Tibial artery (tissue), 4 donors: ENCODE measurements around the gene GALNT17.

Experiments
- DNase-seq, 2 donors: peaks; one replicate each; pipeline ENCODE4 v3.0.0-alpha.2; 2019
- H3K27ac ChIP-seq, 2 donors: fragments of 200-600 bp; sonication (generic) in 1 of 2; 1 replicate in 1 of 2; 2 replicates in 1 of 2; pipeline ENCODE4 v1.5.1; 2018 to 2019; ENCODE audit warnings: mild to moderate bottlenecking in 1 of 2
- H3K27me3 ChIP-seq, 2 donors: fragments of 200-600 bp; sonication (generic) in 1 of 2; one replicate each; pipeline versions ENCODE4 v1.5.1 to v1.6.0; 2016 to 2019
- H3K36me3 ChIP-seq, 3 donors: fragments of 200-600 bp; sonication (generic) in 2 of 3; one replicate each; pipeline ENCODE4 v1.5.1; 2016 to 2019; ENCODE audit warnings: mild to moderate bottlenecking in 2 of 3
- H3K4me1 ChIP-seq, 4 donors: fragments of 200-600 bp; sonication (generic) in 2 of 4; 1 replicate in 3 of 4; 2 replicates in 1 of 4; pipeline ENCODE4 v1.5.1; 2016 to 2019
- H3K4me3 ChIP-seq, 2 donors: fragments of 200-600 bp; sonication (generic) in 1 of 2; 1 replicate in 1 of 2; 2 replicates in 1 of 2; pipeline ENCODE4 v1.5.1; 2018 to 2019; ENCODE audit warnings: mild to moderate bottlenecking in 2 of 2
- H3K9me3 ChIP-seq, 3 donors: fragments of 200-600 bp; sonication (generic) in 1 of 3; one replicate each; pipeline ENCODE4 v1.5.1; 2016 to 2019
- intact Hi-C: fragments of 100-400 bp; cut with DNase I; formaldehyde crosslinking; loops from one replicate; pipeline ENCODE4 v1.15.0; 2023; ENCODE audit warnings: low total_unique reads
- TF ChIP-seq, protein P1 (sequence below), 2 experiments: fragments of 200-600 bp in 1 of 2; fragments of 450-650 bp in 1 of 2; IDR thresholded peaks; one replicate each; pipeline ENCODE4 v1.5.1; 2017 to 2019; ENCODE audit warnings: antibody characterized with exemption in 2 of 2, mild to moderate bottlenecking in 1 of 2, moderate library complexity in 1 of 2

Gene GALNT17

DNA sequence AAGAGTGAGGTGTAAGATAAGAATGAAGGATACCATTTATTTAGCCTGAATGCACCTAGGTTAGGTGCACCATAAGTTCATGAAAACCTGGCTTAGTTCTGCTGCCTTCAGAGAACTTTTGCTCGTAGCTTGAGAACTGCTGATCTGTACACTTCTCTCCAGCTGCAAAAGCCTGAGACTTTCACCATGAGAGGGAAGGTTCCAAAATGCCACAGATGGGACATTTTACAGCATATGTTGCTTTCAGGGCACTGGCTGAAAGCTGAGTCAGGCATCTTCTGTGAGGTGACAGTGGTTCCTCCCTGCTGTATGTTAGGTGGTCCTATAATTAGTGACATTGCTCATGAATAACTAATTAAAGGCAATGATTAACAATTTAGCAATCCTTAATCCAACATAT, 298.3 kb downstream of the GALNT17 start:
- Histone ChIP-seq H3K4me1 (no peaks in the 10 kb centered on the region), H3K36me3 (peaks cover 0 to 4% (median 0%) of the 10 kb centered on the region in 3 donors), H3K27ac (no peak overlapping the region), H3K27me3 (no peaks in the 10 kb centered on the region), H3K9me3 (no peaks in the 10 kb centered on the region), H3K4me3 (no peak overlapping the region)
- TF ChIP-seq, protein P1, sequence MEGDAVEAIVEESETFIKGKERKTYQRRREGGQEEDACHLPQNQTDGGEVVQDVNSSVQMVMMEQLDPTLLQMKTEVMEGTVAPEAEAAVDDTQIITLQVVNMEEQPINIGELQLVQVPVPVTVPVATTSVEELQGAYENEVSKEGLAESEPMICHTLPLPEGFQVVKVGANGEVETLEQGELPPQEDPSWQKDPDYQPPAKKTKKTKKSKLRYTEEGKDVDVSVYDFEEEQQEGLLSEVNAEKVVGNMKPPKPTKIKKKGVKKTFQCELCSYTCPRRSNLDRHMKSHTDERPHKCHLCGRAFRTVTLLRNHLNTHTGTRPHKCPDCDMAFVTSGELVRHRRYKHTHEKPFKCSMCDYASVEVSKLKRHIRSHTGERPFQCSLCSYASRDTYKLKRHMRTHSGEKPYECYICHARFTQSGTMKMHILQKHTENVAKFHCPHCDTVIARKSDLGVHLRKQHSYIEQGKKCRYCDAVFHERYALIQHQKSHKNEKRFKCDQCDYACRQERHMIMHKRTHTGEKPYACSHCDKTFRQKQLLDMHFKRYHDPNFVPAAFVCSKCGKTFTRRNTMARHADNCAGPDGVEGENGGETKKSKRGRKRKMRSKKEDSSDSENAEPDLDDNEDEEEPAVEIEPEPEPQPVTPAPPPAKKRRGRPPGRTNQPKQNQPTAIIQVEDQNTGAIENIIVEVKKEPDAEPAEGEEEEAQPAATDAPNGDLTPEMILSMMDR (IDR thresholded peaks at IDR 0.05): no peak
- DNase-seq: no peak
- intact Hi-C loops: no loop called here

GRCh38 chr7:71439321-71439720, 307.4 kb downstream of the GALNT17 start:
- no peaks in the 10 kb centered on the region for H3K36me3 ChIP-seq
- H3K9me3 ChIP-seq: no peaks in the 10 kb centered on the region
- TF ChIP-seq, protein P1 (IDR thresholded peaks at IDR 0.05): no peak

GRCh38 chr7:71442492-71443190, 310.7 kb downstream of the GALNT17 start:
- peaks cover 0 to 15% (median 4%) of the 10 kb centered on the region in 4 donors for H3K4me1 ChIP-seq
- intact Hi-C loops: no loop called here
- TF ChIP-seq, protein P1 (IDR thresholded peaks at IDR 0.05): no peak
- H3K27ac ChIP-seq: peak overlapping the region; percentile 28 to 32
- no peak for DNase-seq
- H3K36me3 ChIP-seq: no peaks in the 10 kb centered on the region
- H3K27me3 ChIP-seq: no peaks in the 10 kb centered on the region
- H3K9me3 ChIP-seq: no peaks in the 10 kb centered on the region
- no peak overlapping the region for H3K4me3 ChIP-seq

More at GRCh38 chr7:71439321-71439720, 307.4 kb downstream of the GALNT17 start:
- no peak overlapping the region for H3K27ac ChIP-seq
- H3K4me1 ChIP-seq: peaks cover 0 to 15% (median 4%) of the 10 kb centered on the region in 4 donors
- intact Hi-C loops: no loop called here
- H3K27me3 ChIP-seq: no peaks in the 10 kb centered on the region
- peak in 1 of 2 donors; percentile 1 for DNase-seq
- no peak overlapping the region for H3K4me3 ChIP-seq

DNA sequence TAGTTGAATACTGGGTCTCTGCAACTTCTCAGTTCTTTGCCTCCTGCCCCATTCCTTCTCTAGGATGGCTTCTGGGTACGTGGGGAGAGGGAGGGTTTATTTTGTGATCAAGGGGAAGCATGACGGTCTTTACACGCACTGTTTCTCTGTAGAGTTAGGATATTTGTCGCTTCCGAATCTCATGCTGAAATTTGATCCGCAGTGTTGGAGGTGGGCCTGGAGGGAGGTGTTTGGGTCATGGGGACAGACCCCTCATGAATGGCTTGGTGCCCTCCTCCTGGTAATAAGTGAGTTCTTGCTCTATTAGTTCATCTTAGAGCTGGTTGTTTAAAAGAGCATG, 311.2 kb downstream of the GALNT17 start:
- H3K4me3 ChIP-seq: no peak overlapping the region
- no peaks in the 10 kb centered on the region for H3K9me3 ChIP-seq
- intact Hi-C loops: no loop called here
- H3K36me3 ChIP-seq: no peaks in the 10 kb centered on the region
- peaks cover 0 to 15% (median 4%) of the 10 kb centered on the region in 4 donors for H3K4me1 ChIP-seq
- TF ChIP-seq, protein P1 (IDR thresholded peaks at IDR 0.05): no peak
- no peaks in the 10 kb centered on the region for H3K27me3 ChIP-seq
- H3K27ac ChIP-seq: peak overlapping the region; percentile 28 to 32
- no peak for DNase-seq

- peaks cover 0 to 15% (median 4%) of the 10 kb centered on the region in 4 donors for H3K4me1 ChIP-seq
- DNase-seq: no peak
- H3K27ac ChIP-seq: no peak overlapping the region
- TF ChIP-seq, protein P1 (IDR thresholded peaks at IDR 0.05): no peak
- no peaks in the 10 kb centered on the region for H3K36me3 ChIP-seq
- intact Hi-C loops: no loop called here
- H3K27me3 ChIP-seq: no peaks in the 10 kb centered on the region
- no peaks in the 10 kb centered on the region for H3K9me3 ChIP-seq
- H3K4me3 ChIP-seq: no peak overlapping the region
These were observed 312.2 kb downstream of the GALNT17 start for GRCh38 chr7:71444130-71444529.
